GM12878 (cell line): ENCODE data around the gene TMOD2. TPM values are rescaled to one million over a fixed set of nuclear protein-coding genes. Genes with fewer than 3 reads are reported as not detected.

Experiments
- ATAC-seq: fragments of 200-7000 bp; cut with Tn5 transposase; 3 replicates; pipeline ENCODE4 v1.9.1; 2020; ENCODE audit warnings: mild to moderate bottlenecking, moderate library complexity
- BruUV-seq: library from RNA; stranded (reverse); fragments of 400-500 nt; replicated peaks from 2 replicates; lab custom pipeline; 2021; lab: Mats Ljungman, UMichigan
- CTCF ChIA-PET: fragments of 300-600 bp; sonication (Branson Sonifier 250); formaldehyde crosslinking; extraction: SDS; loops from one replicate; lab custom pipeline; 2021; ENCODE audit warnings: inconsistent platforms; lab: Yijun Ruan, JAX
- POLR2A ChIA-PET: fragments of 350-600 bp; formaldehyde crosslinking; extraction: SDS; loops from one replicate; lab custom pipeline; 2021; ENCODE audit warnings: inconsistent platforms; lab: Charles Lee
- RAD21 ChIA-PET: fragments of 300-600 bp; sonication (Branson Sonifier 250); formaldehyde crosslinking; loops from one replicate; lab custom pipeline; 2023; ENCODE audit warnings: antibody characterized with exemption; ENCODE audit not compliant: unreplicated experiment; lab: Charles Lee
- SMC1A ChIA-PET: fragments of 300-600 bp; sonication (Branson Sonifier 250); formaldehyde crosslinking; loops from one replicate; lab custom pipeline; 2023; ENCODE audit not compliant: unreplicated experiment, uncharacterized antibody; lab: Charles Lee
- DNase-seq: peaks from one replicate; pipeline ENCODE4 v3.0.0-alpha.2; 2011; ENCODE audit warnings: low read depth, low spot score
- FAIRE-seq: peaks from 3 replicates; lab custom pipeline; 2011; peaks lifted over from hg19 to GRCh38; lab: Jason Lieb, UNC
- H2AFZ ChIP-seq: 2 replicates; pipeline ENCODE4 v1.6.0; 2011; ENCODE audit warnings: low read depth, low read length, control low read depth; ENCODE audit not compliant: control insufficient read depth
- H3K27ac ChIP-seq: 2 replicates; pipeline ENCODE4 v1.5.1; 2011; ENCODE audit warnings: control low read depth; ENCODE audit not compliant: control insufficient read depth, insufficient read depth
- H3K27me3 ChIP-seq, 2 experiments: replicated peaks in 1 of 2; 2 replicates each; pipeline versions ENCODE4 v1.6.0 to v1.6.1; 2011; ENCODE audit warnings: low read length in 1 of 2; ENCODE audit not compliant: control insufficient read depth in 2 of 2, insufficient read depth in 2 of 2
- H3K36me3 ChIP-seq, 2 experiments: 2 replicates each; pipeline ENCODE4 v1.5.1; 2011; ENCODE audit warnings: low read length in 1 of 2; ENCODE audit not compliant: control insufficient read depth in 2 of 2, insufficient read depth in 2 of 2
- H3K4me1 ChIP-seq: 2 replicates; pipeline ENCODE4 v1.6.1; 2011; ENCODE audit warnings: mild to moderate bottlenecking, low read length, moderate library complexity, mixed read lengths; ENCODE audit not compliant: control insufficient read depth, insufficient read depth
- H3K4me2 ChIP-seq: 2 replicates; pipeline ENCODE4 v1.6.0; 2011; ENCODE audit warnings: control low read depth; ENCODE audit not compliant: control insufficient read depth, insufficient read depth
- H3K4me3 ChIP-seq: fragments of 200-600 bp; sonication (generic); 2 replicates; pipeline ENCODE4 v1.5.1; 2016
- H3K79me2 ChIP-seq: 2 replicates; pipeline ENCODE4 v1.6.0; 2011; ENCODE audit warnings: low read length; ENCODE audit not compliant: control insufficient read depth, insufficient read depth
- H3K9ac ChIP-seq: 2 replicates; pipeline ENCODE4 v1.8.0; 2011; ENCODE audit warnings: low read length, control low read depth, mixed read lengths; ENCODE audit not compliant: control insufficient read depth, insufficient read depth
- H3K9me3 ChIP-seq: replicated peaks from 3 replicates; pipeline ENCODE4 v1.5.1; 2011; ENCODE audit warnings: mild to moderate bottlenecking, low read length; ENCODE audit not compliant: control insufficient read depth, insufficient read depth
- H4K20me1 ChIP-seq: 2 replicates; pipeline ENCODE4 v1.6.0; 2011; ENCODE audit not compliant: control insufficient read depth, insufficient read depth
- BRCA1 ChIP-seq: IDR thresholded peaks from 2 replicates; pipeline ENCODE4 v1.6.1; 2011; ENCODE audit warnings: low read depth, low read length, improper control_type of control experiment
- CUX1 ChIP-seq: IDR thresholded peaks from 2 replicates; pipeline ENCODE4 v1.6.1; 2012; ENCODE audit warnings: improper control_type of control experiment, low read depth, low read length; ENCODE audit not compliant: insufficient replicate concordance
- E2F8 ChIP-seq: fragments of 450-650 bp; IDR thresholded peaks from 2 replicates; pipeline ENCODE4 v1.6.1; 2018; ENCODE audit warnings: mild to moderate bottlenecking, low read depth, moderate library complexity; ENCODE audit not compliant: partially characterized antibody
- HDAC2 ChIP-seq: fragments of 200-600 bp; sonication (generic); IDR thresholded peaks from 2 replicates; pipeline ENCODE4 v1.6.1; 2017
- KLF5 ChIP-seq: fragments of 450-650 bp; IDR thresholded peaks from 2 replicates; pipeline ENCODE4 v1.6.1; 2014; ENCODE audit warnings: mild to moderate bottlenecking; ENCODE audit not compliant: partially characterized antibody
- NFXL1 ChIP-seq: fragments of 450-650 bp; IDR thresholded peaks from 2 replicates; pipeline ENCODE4 v1.6.1; 2017; ENCODE audit warnings: antibody characterized with exemption, mild to moderate bottlenecking, borderline replicate concordance
- RUNX3 ChIP-seq: IDR thresholded peaks from 2 replicates; pipeline ENCODE4 v1.6.1; 2012; ENCODE audit warnings: low read length, inconsistent platforms
- SREBF1 ChIP-seq: IDR thresholded peaks from 2 replicates; pipeline ENCODE4 v1.6.1; 2012; ENCODE audit warnings: mild to moderate bottlenecking, low read length
- WGBS: methylation state at CpG from one replicate; pipeline ENCODE4 v1.1.6; 2016; ENCODE audit warnings: low lambda C conversion rate; ENCODE audit not compliant: insufficient replicate concordance, insufficient coverage; ENCODE audit errors: missing lambda C conversion rate; 5-methylcytosine and 5-hydroxymethylcytosine counted together
- in situ Hi-C: fragments of 300-500 bp; cut with MboI; formaldehyde crosslinking; loops from 9 replicates; pipeline ENCODE4 v1.14.3; 2018; ENCODE audit warnings: mixed read lengths
- intact Hi-C: fragments of 100-400 bp; cut with micrococcal nuclease; formaldehyde crosslinking; loops from one replicate; pipeline ENCODE4 v1.14.2; 2022; ENCODE audit not compliant: unreplicated experiment
- polyA plus RNA-seq, 11 experiments: library from polyadenylated mRNA; depleted of rRNA in 4 of 11; unstranded in 6 of 11; stranded (reverse) in 5 of 11; fragments of >200 nt; fragmentation: Nextera tagmentation in 4 of 11; fragmentation: Illumina TruSeq in 1 of 11; extraction: Ambion mirVana in 4 of 11; extraction: Trizol in 1 of 11; gene quantifications; 1 replicate in 1 of 11; 2 replicates in 10 of 11; pipeline versions ENCODE4 v1.2.1 to v1.2.3, GENCODE V29; 2011 to 2016; ENCODE audit warnings: inconsistent platforms in 2 of 11, missing spikeins in 2 of 11, low read depth in 1 of 11
- total RNA-seq, 4 experiments: library from RNA; depleted of rRNA in 3 of 4; stranded (reverse); fragments of >200 nt in 3 of 4; fragmentation: Illumina TruSeq in 1 of 4; extraction: Trizol in 1 of 4; gene quantifications; 2 replicates each; pipeline versions ENCODE4 v1.2.1 to v1.2.3, GENCODE V29; 2013 to 2021

Gene TMOD2
- total and polyA plus RNA-seq, 10 of the 15 experiments (the other 5 are each of a cell fraction or from before 2014, with no cell fraction given), result 0.61 to 15.2 (median 6.3) TPM

DNA sequence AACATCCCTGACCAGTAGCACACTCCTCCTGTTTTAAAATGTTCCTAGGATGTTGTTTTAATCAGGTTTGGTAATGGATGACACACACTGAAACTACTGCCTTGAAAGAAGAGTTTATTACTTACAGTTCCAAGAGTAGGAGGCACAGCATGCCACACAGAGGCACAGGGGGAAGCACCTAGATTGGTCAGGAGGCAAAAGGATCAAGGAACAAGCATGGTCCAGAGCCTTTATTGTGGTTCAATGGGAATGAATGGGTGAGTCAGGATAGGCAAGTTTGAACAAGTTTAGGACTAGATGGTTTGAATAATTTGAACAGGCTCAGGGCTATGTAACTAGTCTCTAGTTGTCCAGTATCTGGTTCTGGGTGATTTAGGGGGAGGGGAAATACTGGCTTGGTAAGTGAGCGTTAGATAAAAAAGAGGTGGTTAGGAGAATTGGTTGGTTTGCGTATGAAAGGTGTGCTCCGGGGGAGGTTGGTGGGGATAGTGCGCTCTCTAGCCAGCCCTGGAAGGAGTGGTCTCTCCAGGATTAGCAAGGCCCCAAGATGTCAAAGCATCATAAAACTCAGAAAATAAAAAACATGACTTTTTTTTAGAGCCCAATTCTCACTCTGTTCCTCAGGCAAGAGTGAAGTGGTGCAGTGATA, 113.1 kb downstream of the TMOD2 start:
- intact Hi-C loops, result no loop called here
- FAIRE-seq, result no peak
- 0 out of 2 replicates have a peak, but pooled peaks have one; percentile 10 for TF ChIP-seq RUNX3
- TF ChIP-seq KLF5, result no peak
- TF ChIP-seq, all 136 proteins: peak for 1
- H3K4me3 ChIP-seq, result no peak overlapping the region
- no peaks in the 10 kb centered on the region for H3K4me1 ChIP-seq
- H4K20me1 ChIP-seq, result no peaks in the 10 kb centered on the region
- ChIA-PET POLR2A (interaction anchor here (1.0 kb wide), 1 partner anchor 37 kb away, joined by 3 read pairs; no protein-coding TSS in a partner anchor), RAD21 (no interaction called here), SMC1A (no interaction called here), CTCF (interaction anchor here (0.6 to 1.0 kb wide), 2 partner anchors 8 to 309 kb away, joined by 3 read pairs; no protein-coding TSS in a partner anchor)
- no peak overlapping the region for H3K27ac ChIP-seq
- BruUV-seq, result no TSS peak
- no peak overlapping the region for H3K4me2 ChIP-seq
- H3K9ac ChIP-seq, result no peak overlapping the region
- in situ Hi-C loops, result no loop called here
- peaks cover 5 to 13% of the 10 kb centered on the region in 2 experiments for H3K36me3 ChIP-seq
- H3K79me2 ChIP-seq, result peaks cover 8% of the 10 kb centered on the region
- DNase-seq (no peak), ATAC-seq (no peak)
- WGBS, result 95% methylated on average over 4 of the region's 4 CpGs
- no peaks in the 10 kb centered on the region; the same call in 2 of the 3 replicates for H3K9me3 ChIP-seq
- no peak overlapping the region for H2AFZ ChIP-seq
- no peaks in the 10 kb centered on the region for H3K27me3 ChIP-seq

GRCh38 chr15:51865317-51865716, 113.9 kb downstream of the TMOD2 start:
- ChIA-PET SMC1A (interaction anchor here (0.9 to 1.2 kb wide), 3 partner anchors 13 to 24 kb away, joined by 3 read pairs; no protein-coding TSS in a partner anchor), RAD21 (no interaction called here), POLR2A (interaction anchor here (1.0 kb wide), 1 partner anchor 36 kb away, joined by 3 read pairs; no protein-coding TSS in a partner anchor), CTCF (interaction anchor here (0.6 to 1.0 kb wide), 3 partner anchors 9 to 352 kb away, joined by 3 read pairs; no protein-coding TSS in a partner anchor)
- FAIRE-seq, result no peak
- no peak overlapping the region for H2AFZ ChIP-seq
- H4K20me1 ChIP-seq, result no peaks in the 10 kb centered on the region
- H3K36me3 ChIP-seq, result peaks cover 7 to 15% of the 10 kb centered on the region in 2 experiments
- intact Hi-C loops (no loop called here), in situ Hi-C loops (no loop called here)
- H3K9me3 ChIP-seq, result no peaks in the 10 kb centered on the region
- no peak overlapping the region for H3K4me3 ChIP-seq
- no TSS peak for BruUV-seq
- H3K4me1 ChIP-seq, result no peaks in the 10 kb centered on the region
- no peak for ATAC-seq
- no peaks in the 10 kb centered on the region for H3K27me3 ChIP-seq
- no peak overlapping the region for H3K27ac ChIP-seq
- H3K4me2 ChIP-seq, result no peak overlapping the region
- no peak overlapping the region for H3K9ac ChIP-seq
- peaks cover 4% of the 10 kb centered on the region for H3K79me2 ChIP-seq
- 100% methylated on average over 1 of the region's 1 CpG for WGBS
- DNase-seq, result no peak
- no peak for TF ChIP-seq NFXL1
- TF ChIP-seq E2F8, result no peak
- no peak for TF ChIP-seq SREBF1
- TF ChIP-seq CUX1, result no peak
- TF ChIP-seq BRCA1, result no peak
- no peak for TF ChIP-seq HDAC2
